H1 (cell line): Measurements from ENCODE around the gene FOXN3. TPM values are rescaled to one million over a fixed set of nuclear protein-coding genes. Genes with fewer than 3 reads are reported as not detected.

Source experiments
- CTCF ChIA-PET: fragments of 300-600 bp; sonication (Branson Sonifier 250); formaldehyde crosslinking; loops from one replicate; lab custom pipeline; 2021; ENCODE audit not compliant: partially characterized antibody; lab: Charles Lee
- POLR2A ChIA-PET: fragments of 300-600 bp; sonication (Branson Sonifier 250); formaldehyde crosslinking; loops from one replicate; lab custom pipeline; 2021; ENCODE audit warnings: inconsistent platforms; ENCODE audit not compliant: partially characterized antibody; lab: Charles Lee
- DNase-seq, 2 experiments: peaks; one replicate each; pipeline versions ENCODE4 v3.0.0 to v3.0.0-alpha.2; 2010 to 2022; ENCODE audit warnings: low spot score in 2 of 2, low read depth in 1 of 2, mixed read lengths in 1 of 2
- FAIRE-seq: peaks from 2 replicates; lab custom pipeline; 2011; peaks lifted over from hg19 to GRCh38; lab: Jason Lieb, UNC
- H2AFZ ChIP-seq: 2 replicates; pipeline ENCODE4 v1.8.1; 2012; ENCODE audit warnings: low read length, inconsistent platforms
- H2AK5ac ChIP-seq: 2 replicates; pipeline ENCODE4 v1.6.1; 2013; ENCODE audit warnings: low read depth, low read length
- H2BK120ac ChIP-seq: replicated peaks from 2 replicates; pipeline ENCODE3; 2013; ENCODE audit warnings: low read depth, low read length, inconsistent platforms
- H2BK12ac ChIP-seq: 2 replicates; pipeline ENCODE4 v1.6.1; 2013; ENCODE audit warnings: low read depth, low read length
- H2BK15ac ChIP-seq: 2 replicates; pipeline ENCODE4 v1.6.1; 2013; ENCODE audit warnings: low read length
- H2BK20ac ChIP-seq: 2 replicates; pipeline ENCODE4 v1.6.1; 2013; ENCODE audit warnings: low read length
- H2BK5ac ChIP-seq: 2 replicates; pipeline ENCODE4 v1.6.1; 2013; ENCODE audit warnings: low read depth, low read length
- H3K14ac ChIP-seq: 2 replicates; pipeline ENCODE4 v1.6.1; 2013; ENCODE audit warnings: inconsistent platforms; ENCODE audit not compliant: insufficient read length
- H3K18ac ChIP-seq: 2 replicates; pipeline ENCODE4 v1.6.1; 2013; ENCODE audit warnings: low read length; ENCODE audit errors: extremely low read depth
- H3K23ac ChIP-seq: 2 replicates; pipeline ENCODE4 v1.6.1; 2013; ENCODE audit warnings: inconsistent platforms; ENCODE audit not compliant: insufficient read length
- H3K23me2 ChIP-seq: 2 replicates; pipeline ENCODE4 v1.6.1; 2013; ENCODE audit warnings: low read depth, low read length
- H3K27ac ChIP-seq: 2 replicates; pipeline ENCODE4 v1.6.1; 2011; ENCODE audit warnings: low read depth, low read length, inconsistent platforms
- H3K27me3 ChIP-seq, 4 experiments: replicated peaks in 1 of 4; 1 replicate in 1 of 4; 2 replicates in 3 of 4; pipeline versions ENCODE4 v1.6.1 to v1.8.1; 2011 to 2013; ENCODE audit warnings: low read length in 3 of 4, mild to moderate bottlenecking in 3 of 4, inconsistent platforms in 2 of 4, mixed read lengths in 2 of 4, moderate library complexity in 1 of 4; ENCODE audit not compliant: control insufficient read depth in 3 of 4, insufficient read depth in 3 of 4; ENCODE audit errors: extremely low read depth in 1 of 4
- H3K36me3 ChIP-seq, 4 experiments: 2 replicates each; pipeline versions ENCODE4 v1.6.1 to v1.8.1; 2011 to 2013; ENCODE audit warnings: mild to moderate bottlenecking in 4 of 4, low read length in 3 of 4, moderate library complexity in 2 of 4, control low read depth in 1 of 4, inconsistent platforms in 1 of 4; ENCODE audit not compliant: insufficient read depth in 4 of 4, control insufficient read depth in 2 of 4
- H3K4ac ChIP-seq: replicated peaks from 2 replicates; pipeline ENCODE3; 2013; ENCODE audit warnings: low read length, low read depth, mixed read lengths, inconsistent platforms; ENCODE audit not compliant: insufficient read length
- H3K4me1 ChIP-seq, 4 experiments: replicated peaks in 1 of 4; 1 replicate in 1 of 4; 2 replicates in 3 of 4; pipeline versions ENCODE4 v1.6.1 to v1.8.1; 2011 to 2013; ENCODE audit warnings: low read length in 3 of 4, inconsistent platforms in 2 of 4, mixed read lengths in 1 of 4; ENCODE audit not compliant: insufficient read depth in 4 of 4, control insufficient read depth in 3 of 4
- H3K4me2 ChIP-seq, 2 experiments: 2 replicates each; pipeline versions ENCODE4 v1.6.1 to v1.8.1; 2011 to 2013; ENCODE audit warnings: low read depth in 2 of 2, low read length in 2 of 2, control low read depth in 1 of 2, inconsistent platforms in 1 of 2, mild to moderate bottlenecking in 1 of 2; ENCODE audit not compliant: insufficient read depth in 1 of 2
- H3K4me3 ChIP-seq, 4 experiments: fragments of 200-600, 300-600 bp in 1 of 4; sonication (generic), shearing (Covaris generic), sonication (Bioruptor Twin) in 1 of 4; 2 replicates each; pipeline versions ENCODE4 v1.5.1 to v1.8.1; 2011 to 2016; ENCODE audit warnings: low read length in 4 of 4, low read depth in 3 of 4, control low read depth in 2 of 4, inconsistent platforms in 2 of 4, mild to moderate bottlenecking in 2 of 4, mixed read lengths in 1 of 4, moderate library complexity in 1 of 4; ENCODE audit not compliant: insufficient read depth in 2 of 4; ENCODE audit errors: extremely low read depth in 1 of 4
- H3K56ac ChIP-seq: replicated peaks from 2 replicates; pipeline ENCODE3; 2013; ENCODE audit warnings: low read depth, mild to moderate bottlenecking, mixed read lengths, low read length, inconsistent platforms; ENCODE audit not compliant: insufficient read length
- H3K79me1 ChIP-seq: 2 replicates; pipeline ENCODE4 v1.6.1; 2013; ENCODE audit warnings: low read depth, low read length, control low read depth
- H3K79me2 ChIP-seq, 2 experiments: 2 replicates each; pipeline versions ENCODE4 v1.6.1 to v1.8.1; 2012 to 2013; ENCODE audit warnings: low read length in 2 of 2, mild to moderate bottlenecking in 2 of 2, inconsistent platforms in 1 of 2; ENCODE audit not compliant: insufficient read depth in 2 of 2, control insufficient read depth in 1 of 2
- H3K9ac ChIP-seq, 4 experiments: replicated peaks in 1 of 4; 1 replicate in 1 of 4; 2 replicates in 3 of 4; pipeline versions ENCODE4 v1.6.1 to v1.8.1; 2011 to 2013; ENCODE audit warnings: low read depth in 3 of 4, low read length in 3 of 4, control low read depth in 2 of 4, mild to moderate bottlenecking in 2 of 4, moderate library complexity in 2 of 4, inconsistent platforms in 1 of 4; ENCODE audit errors: extremely low read depth in 1 of 4
- H3K9me3 ChIP-seq, 2 experiments: 2 replicates each; pipeline versions ENCODE4 v1.6.1 to v1.8.1; 2012 to 2013; ENCODE audit warnings: mild to moderate bottlenecking in 2 of 2, moderate library complexity in 2 of 2, control low read depth in 1 of 2, inconsistent platforms in 1 of 2, low read depth in 1 of 2, low read length in 1 of 2, mixed read lengths in 1 of 2; ENCODE audit not compliant: insufficient read depth in 2 of 2
- H4K20me1 ChIP-seq, 2 experiments: replicated peaks in 1 of 2; 2 replicates each; pipeline versions ENCODE3 to v1.8.1; 2011 to 2013; ENCODE audit warnings: inconsistent platforms in 2 of 2, low read length in 2 of 2, mild to moderate bottlenecking in 1 of 2; ENCODE audit not compliant: insufficient read depth in 2 of 2, control insufficient read depth in 1 of 2
- H4K5ac ChIP-seq: 2 replicates; pipeline ENCODE4 v1.6.1; 2013; ENCODE audit warnings: low read length, low read depth, mixed read lengths, inconsistent platforms; ENCODE audit not compliant: insufficient read length
- H4K8ac ChIP-seq: 2 replicates; pipeline ENCODE4 v1.8.0; 2013; ENCODE audit warnings: mild to moderate bottlenecking, moderate library complexity, low read length, inconsistent platforms; ENCODE audit not compliant: insufficient read depth; ENCODE audit errors: extremely low read depth
- H4K91ac ChIP-seq: replicated peaks from 2 replicates; pipeline ENCODE3; 2013; ENCODE audit warnings: low read length, mixed read lengths, inconsistent platforms; ENCODE audit not compliant: insufficient read length
- CEBPB ChIP-seq: IDR thresholded peaks from 2 replicates; pipeline ENCODE4 v1.6.1; 2012; ENCODE audit warnings: low read depth, low read length
- CHD1 ChIP-seq: IDR thresholded peaks from 2 replicates; pipeline ENCODE4 v1.6.1; 2012; ENCODE audit warnings: low read depth, low read length, improper control_type of control experiment
- EGR1 ChIP-seq: IDR thresholded peaks from 2 replicates; pipeline ENCODE4 v1.6.1; 2011; ENCODE audit warnings: low read depth, low read length, borderline replicate concordance
- HDAC6 ChIP-seq: IDR thresholded peaks from one replicate; pipeline ENCODE4 v1.7.1; 2012; ENCODE audit warnings: low read depth, mild to moderate bottlenecking, inconsistent platforms, low read length, moderate library complexity
- POLR2AphosphoS5 ChIP-seq: IDR thresholded peaks from 2 replicates; pipeline ENCODE4 v1.6.1; 2011; ENCODE audit warnings: low read depth, low read length
- SIX5 ChIP-seq: IDR thresholded peaks from 2 replicates; pipeline ENCODE4 v1.6.1; 2011; ENCODE audit warnings: mild to moderate bottlenecking, low read depth, low read length
- SP1 ChIP-seq: IDR thresholded peaks from 2 replicates; pipeline ENCODE4 v1.6.1; 2011; ENCODE audit warnings: low read depth, low read length
- SP2 ChIP-seq: IDR thresholded peaks from 2 replicates; pipeline ENCODE4 v1.6.1; 2012; ENCODE audit warnings: mild to moderate bottlenecking, low read length, inconsistent platforms
- SP4 ChIP-seq: IDR thresholded peaks from 2 replicates; pipeline ENCODE4 v1.6.1; 2012; ENCODE audit warnings: low read length, inconsistent platforms
- WGBS, 2 experiments: shearing (Covaris generic) in 1 of 2; methylation state at CpG; one replicate each; pipeline versions ENCODE4 v1.1.6 to v1.1.7; 2013 to 2015; ENCODE audit warnings: low lambda C conversion rate in 2 of 2, mixed read lengths in 2 of 2, inconsistent platforms in 1 of 2, low coverage in 1 of 2, missing lambda C conversion rate in 1 of 2; ENCODE audit not compliant: insufficient replicate concordance in 2 of 2, insufficient coverage in 1 of 2, insufficient read length in 1 of 2; ENCODE audit errors: extremely low coverage in 1 of 2, missing lambda C conversion rate in 1 of 2; 5-methylcytosine and 5-hydroxymethylcytosine counted together
- polyA plus RNA-seq, 7 experiments: library from polyadenylated mRNA; depleted of rRNA in 3 of 7; stranded (reverse) in 5 of 7; unstranded in 2 of 7; fragments of >200 nt in 5 of 7; fragments of 200-250 nt in 2 of 7; gene quantifications; 1 replicate in 5 of 7; 2 replicates in 1 of 7; 4 replicates in 1 of 7; pipeline versions ENCODE4 v1.2.1 to v1.2.3, GENCODE V29; 2011 to 2013; ENCODE audit warnings: missing spikeins in 2 of 7, mixed read lengths in 2 of 7
- total RNA-seq: library from RNA; stranded (reverse); fragmentation: NEBNext Ultra II Directional; extraction: Animal tissue kit (Norgen Biotek cat#: 25700); gene quantifications from 2 replicates; pipeline ENCODE4 v1.2.1, GENCODE V29; 2021
- TF ChIP-seq, protein P1 (sequence below): IDR thresholded peaks from 2 replicates; pipeline ENCODE4 v1.6.1; 2011; ENCODE audit warnings: low read length, improper control_type of control experiment
- TF ChIP-seq, protein P2 (sequence below): IDR thresholded peaks from 2 replicates; pipeline ENCODE4 v1.6.1; 2012; ENCODE audit warnings: low read length, inconsistent platforms

Gene FOXN3
- total and polyA plus RNA-seq, 2 of the 8 experiments (the other 6 are each of a cell fraction or from before 2014, with no cell fraction given): 52.6 to 178 TPM

DNA sequence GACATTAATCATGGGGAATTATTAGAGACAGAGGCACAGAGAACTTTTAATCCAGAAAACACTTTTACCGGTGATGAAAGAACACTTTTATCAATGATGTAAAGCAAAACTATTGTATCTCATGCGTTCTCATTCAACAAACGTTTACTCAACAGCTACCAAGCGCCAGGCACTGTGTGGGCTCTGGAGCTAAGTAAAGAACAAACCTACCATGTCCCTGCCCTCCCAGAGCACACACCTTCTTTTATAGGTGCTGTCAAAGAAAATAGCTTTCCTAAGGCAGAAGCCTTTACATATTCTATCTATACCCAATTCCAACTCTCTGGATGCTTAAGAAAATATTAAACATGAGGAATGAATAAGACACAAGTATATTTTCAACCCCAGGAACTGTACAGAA lies 91.1 kb downstream of the FOXN3 start:
- Histone ChIP-seq H4K20me1 (peaks cover 2 to 5% of the 10 kb centered on the region in 2 experiments), H3K9me3 (no peaks in the 10 kb centered on the region), H3K23me2 (peaks cover 2% of the 10 kb centered on the region; the same call in 1 of the 2 replicates), H2BK15ac (no peak overlapping the region), H4K8ac (no peak overlapping the region), H2BK120ac (no peak overlapping the region), H3K14ac (no peak overlapping the region), H2BK20ac (no peak overlapping the region), H3K56ac (no peak overlapping the region), H3K4me2 (no peak overlapping the region), H3K27ac (no peak overlapping the region), H3K23ac (no peak overlapping the region), H2BK5ac (no peak overlapping the region; the same call in 1 of the 2 replicates), H3K79me1 (peaks cover 12% of the 10 kb centered on the region), H3K9ac (no peak overlapping the region), H4K5ac (no peak overlapping the region), H3K18ac (no peak overlapping the region), H3K36me3 (peaks cover 0 to 29% (median 11%) of the 10 kb centered on the region in 4 experiments; a peak in 7 of 8 replicates), H2AFZ (no peak overlapping the region), H3K4ac (no peak overlapping the region), H3K27me3 (no peaks in the 10 kb centered on the region), H3K79me2 (peaks cover 7 to 87% of the 10 kb centered on the region in 2 experiments; a peak in 3 of 4 replicates), H3K4me1 (peaks cover 0 to 3% (median 0%) of the 10 kb centered on the region in 4 experiments; a peak in 3 of 7 replicates), H4K91ac (no peak overlapping the region), H2AK5ac (no peak overlapping the region), H2BK12ac (no peak overlapping the region), H3K4me3 (no peak overlapping the region)
- CTCF ChIA-PET: interaction anchor here (0.7 to 1.2 kb wide), 4 partner anchors 9 to 287 kb away, joined by 3 read pairs; no protein-coding TSS in a partner anchor
- no peak for FAIRE-seq
- POLR2A ChIA-PET: interaction anchor here (1.2 kb wide), 1 partner anchor 8 kb away, joined by 5 read pairs; no protein-coding TSS in a partner anchor
- 96% methylated on average over 4 of the region's 4 CpGs; no CpG with 5 or more reads in 1 of the 2 experiments for WGBS, 2 experiments
- no peak for DNase-seq
- TF ChIP-seq HDAC6 (no peak), POLR2AphosphoS5 (no peak), EGR1 (no peak), SIX5 (no peak), SP4 (no peak), CEBPB (no peak), CHD1 (no peak), SP1 (no peak), SP2 (no peak)
- TF ChIP-seq, protein P1, sequence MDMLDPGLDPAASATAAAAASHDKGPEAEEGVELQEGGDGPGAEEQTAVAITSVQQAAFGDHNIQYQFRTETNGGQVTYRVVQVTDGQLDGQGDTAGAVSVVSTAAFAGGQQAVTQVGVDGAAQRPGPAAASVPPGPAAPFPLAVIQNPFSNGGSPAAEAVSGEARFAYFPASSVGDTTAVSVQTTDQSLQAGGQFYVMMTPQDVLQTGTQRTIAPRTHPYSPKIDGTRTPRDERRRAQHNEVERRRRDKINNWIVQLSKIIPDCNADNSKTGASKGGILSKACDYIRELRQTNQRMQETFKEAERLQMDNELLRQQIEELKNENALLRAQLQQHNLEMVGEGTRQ: no peak
- TF ChIP-seq, protein P2, sequence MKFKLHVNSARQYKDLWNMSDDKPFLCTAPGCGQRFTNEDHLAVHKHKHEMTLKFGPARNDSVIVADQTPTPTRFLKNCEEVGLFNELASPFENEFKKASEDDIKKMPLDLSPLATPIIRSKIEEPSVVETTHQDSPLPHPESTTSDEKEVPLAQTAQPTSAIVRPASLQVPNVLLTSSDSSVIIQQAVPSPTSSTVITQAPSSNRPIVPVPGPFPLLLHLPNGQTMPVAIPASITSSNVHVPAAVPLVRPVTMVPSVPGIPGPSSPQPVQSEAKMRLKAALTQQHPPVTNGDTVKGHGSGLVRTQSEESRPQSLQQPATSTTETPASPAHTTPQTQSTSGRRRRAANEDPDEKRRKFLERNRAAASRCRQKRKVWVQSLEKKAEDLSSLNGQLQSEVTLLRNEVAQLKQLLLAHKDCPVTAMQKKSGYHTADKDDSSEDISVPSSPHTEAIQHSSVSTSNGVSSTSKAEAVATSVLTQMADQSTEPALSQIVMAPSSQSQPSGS: no peak
